ENCODE data around the gene NAA25. TPM values are rescaled to one million over a fixed set of nuclear protein-coding genes. Genes with fewer than 3 reads are reported as not detected.

The NAA25 gene
- total and polyA plus RNA-seq, 2 of the 4 experiments (the other 2 are of a cell fraction) = 10.3 to 25.5 TPM

GRCh38 chr12:112125250-112125999, 16.8 kb upstream of the NAA25 start, which contains the start of gene TRAFD1:
Gene TRAFD1 (plus strand): TSS chr12:112125560. CDS start chr12:112130523, 4,963 bp downstream.
- ATAC-seq (ENCODE audit: low read depth) (peak; percentile 87), DNase-seq (peak; percentile 96)
- H2AK5ac ChIP-seq (ENCODE audit: low read depth, low read length) = peak within 1 kb of the TSS; percentile 71
- H3K27ac ChIP-seq (ENCODE audit: insufficient read depth, low read length) = peak within 1 kb of the TSS; percentile 92
- H3K9me1 ChIP-seq (ENCODE audit: insufficient read depth, low read length) = peaks cover 9% of the 10 kb centered on the region; the same call in 1 of the 2 replicates
- no peak within 1 kb of the TSS for H2BK15ac ChIP-seq (ENCODE audit: low read depth, low read length)
- peak within 1 kb of the TSS; percentile 65; the same call in 1 of the 2 replicates for H3K56ac ChIP-seq (ENCODE audit: extremely low read depth, insufficient read depth, low read length)
- H3K27me3 ChIP-seq (ENCODE audit: control insufficient read depth, insufficient read depth, low read length) = no peaks in the 10 kb centered on the region
- peaks cover 7 to 42% of the 10 kb centered on the region in 2 experiments for H3K79me1 ChIP-seq (ENCODE audit: low read depth in 1 of 2, low read length in 2 of 2)
- peak within 1 kb of the TSS; percentile 69 for H3K4me2 ChIP-seq (ENCODE audit: low read depth, low read length)
- H2AK9ac ChIP-seq (replicated peaks; ENCODE audit: low read depth, low read length, poor library complexity) = peak within 1 kb of the TSS; percentile 90
- H3K4me1 ChIP-seq (ENCODE audit: control insufficient read depth, insufficient read depth, low read length) = peaks cover 19% of the 10 kb centered on the region
- 1% methylated on average over 24 of the region's 63 CpGs; no CpG with 5 or more reads in 1 of the 2 experiments for WGBS, 2 experiments (ENCODE audit: extremely low coverage in 2 of 2, insufficient read length in 1 of 2)
- no peaks in the 10 kb centered on the region for H3K9me3 ChIP-seq (ENCODE audit: control insufficient read depth, insufficient read depth, low read length)
- no peaks in the 10 kb centered on the region for H3K36me3 ChIP-seq (ENCODE audit: control insufficient read depth, insufficient read depth, low read length)
- CTCF ChIA-PET = no interaction called here
- peak within 1 kb of the TSS; percentile 4; the same call in 1 of the 2 replicates for H3K18ac ChIP-seq (ENCODE audit: low read depth, low read length)
- H3K23ac ChIP-seq (ENCODE audit: low read depth, low read length) = peak within 1 kb of the TSS; percentile 97
- H4K5ac ChIP-seq (ENCODE audit: low read depth, low read length) = no peak within 1 kb of the TSS
- H3K14ac ChIP-seq (replicated peaks; ENCODE audit: low read depth, low read length) = peak within 1 kb of the TSS; percentile 93
- POLR2A ChIA-PET (ENCODE audit: unreplicated experiment) = interaction anchor here (0.8 kb wide), 1 partner anchor 16 kb away, joined by 3 read pairs; the partner anchor contains the start of gene NAA25
- H3K4me3 ChIP-seq (ENCODE audit: insufficient read depth, low read depth, low read length) = peak within 1 kb of the TSS; percentile 83
- in situ Hi-C loops (cut with MboI; ENCODE audit: low sequenced_read_pairs) (no loop called here), dilution Hi-C loops (cut with HindIII; ENCODE audit: low sequenced_read_pairs, unreplicated experiment) (no loop called here), intact Hi-C loops (cut with micrococcal nuclease) (loop anchor here (10.0 kb wide), 1 partner anchor 181 kb away; no protein-coding TSS in a partner anchor)
- peak within 1 kb of the TSS; percentile 24; the same call in 1 of the 2 replicates for H2BK120ac ChIP-seq (ENCODE audit: low read depth, low read length)
- peak within 1 kb of the TSS; percentile 90 for H2BK5ac ChIP-seq (ENCODE audit: low read depth, low read length, poor library complexity, severe bottlenecking)
- peaks cover 8% of the 10 kb centered on the region for H4K20me1 ChIP-seq (ENCODE audit: insufficient read depth, low read length)
- peak within 1 kb of the TSS; percentile 9 to 33; a peak in 2 of 4 replicates for H4K8ac ChIP-seq (ENCODE audit: low read depth in 2 of 2, low read length in 2 of 2)
- H3K4ac ChIP-seq (ENCODE audit: low read depth, low read length) = peak within 1 kb of the TSS; percentile 91
- H2BK20ac ChIP-seq (ENCODE audit: low read depth, low read length) = no peak within 1 kb of the TSS
- H4K91ac ChIP-seq (ENCODE audit: insufficient read depth, low read depth, low read length) = peak within 1 kb of the TSS; percentile 79; the same call in 1 of the 2 replicates
- peak within 1 kb of the TSS; percentile 90 for H2AFZ ChIP-seq (replicated peaks; ENCODE audit: low read length, poor library complexity)
- no TSS peak for BruUV-seq (replicated peaks)
- H3K9ac ChIP-seq (ENCODE audit: low read depth, low read length) = peak within 1 kb of the TSS; percentile 75
- TF ChIP-seq MAFK (IDR thresholded peaks at IDR 0.05; ENCODE audit: low read depth, low read length) = peak; percentile 88
- peak; percentile 77; the same call in 1 of the 2 replicates for TF ChIP-seq FOS (IDR thresholded peaks at IDR 0.05; ENCODE audit: low read depth, low read length)
- TF ChIP-seq SMC3 (IDR thresholded peaks at IDR 0.05; ENCODE audit: low read depth, low read length) = no peak
- TF ChIP-seq CHD1 (IDR thresholded peaks at IDR 0.05; ENCODE audit: low read depth, low read length) = no peak
- TF ChIP-seq MXI1 (IDR thresholded peaks at IDR 0.05; ENCODE audit: borderline replicate concordance, low read depth, low read length) = peak; percentile 71; the same call in 1 of the 2 replicates
- no peak for TF ChIP-seq CEBPB (IDR thresholded peaks at IDR 0.05; ENCODE audit: low read depth, low read length)
- TF ChIP-seq BHLHE40 (IDR thresholded peaks at IDR 0.05; ENCODE audit: low read depth, low read length) = no peak
- no peak for TF ChIP-seq MAZ (IDR thresholded peaks at IDR 0.05; ENCODE audit: borderline replicate concordance, low read depth, low read length)
- TF ChIP-seq CTCF (conservative IDR thresholded peaks at IDR 0.05; ENCODE audit: low read depth, low read length) = no peak
- TF ChIP-seq NFE2L2 (IDR thresholded peaks at IDR 0.05; ENCODE audit: low read depth, low read length) = no peak
- TF ChIP-seq USF2 (IDR thresholded peaks at IDR 0.05; ENCODE audit: low read depth, low read length) = peak; percentile 49; the same call in 1 of the 2 replicates
- TF ChIP-seq RAD21 (IDR thresholded peaks at IDR 0.05; ENCODE audit: low read length) = no peak; the same call in 1 of the 2 replicates
- peak; percentile 97 for TF ChIP-seq POLR2A (IDR thresholded peaks at IDR 0.05; ENCODE audit: low read depth, low read length)
- TF ChIP-seq RFX5 (IDR thresholded peaks at IDR 0.05; ENCODE audit: low read depth, low read length) = no peak
- no peak for TF ChIP-seq RCOR1 (IDR thresholded peaks at IDR 0.05; ENCODE audit: insufficient replicate concordance, low read length)

Measured in IMR-90 (cell line).